NCI-H510A treated with DMSO at 0.1 percent for 48 hours (cell line): ENCODE results near the gene ABCB9.
"Not testable (repeated sequence)": the region's sequence is repeated elsewhere in the genome, so short reads cannot be mapped to it uniquely, and the experiment has no call there.

Source experiments
- DNase-seq: peaks from one replicate; lab custom pipeline; 2025; lab: John Stamatoyannopoulos, UW

The ABCB9 gene

GRCh38 chr12:122963941-122964265, 2.4 kb downstream of the ABCB9 start:
- DNase-seq, result no peak

- no peak for DNase-seq
These were observed 4.5 kb downstream of the ABCB9 start for GRCh38 chr12:122961531-122962329.

GRCh38 chr12:122960193-122960569, 6.1 kb downstream of the ABCB9 start:
- DNase-seq, result no peak

GRCh38 chr12:122959566-122960192, 6.6 kb downstream of the ABCB9 start:
- no peak for DNase-seq

- no peak for DNase-seq
These were observed 7.9 kb downstream of the ABCB9 start for GRCh38 chr12:122958198-122958888.

GRCh38 chr12:122956035-122956434, 10.2 kb downstream of the ABCB9 start:
- no peak for DNase-seq

GRCh38 chr12:122955156-122955555, 11.1 kb downstream of the ABCB9 start:
- no peak for DNase-seq

- peak; percentile 67 for DNase-seq
These were observed 14.0 kb downstream of the ABCB9 start for GRCh38 chr12:122951979-122952892.

GRCh38 chr12:122951406-122951805, 14.9 kb downstream of the ABCB9 start:
- DNase-seq, result no peak

- no peak for DNase-seq
These were observed 16.2 kb downstream of the ABCB9 start for GRCh38 chr12:122949816-122950675.

- DNase-seq, result no peak
These were observed 16.9 kb downstream of the ABCB9 start for GRCh38 chr12:122949405-122949804.

- no peak for DNase-seq
These were observed 17.7 kb downstream of the ABCB9 start for GRCh38 chr12:122948605-122949004.

GRCh38 chr12:122947352-122947792, 18.9 kb downstream of the ABCB9 start:
- no peak for DNase-seq

GRCh38 chr12:122946690-122947341, 19.4 kb downstream of the ABCB9 start:
- no peak for DNase-seq

- DNase-seq, result no peak
These were observed 21.4 kb downstream of the ABCB9 start for GRCh38 chr12:122944605-122945592.

GRCh38 chr12:122943196-122943595, 23.1 kb downstream of the ABCB9 start:
- DNase-seq, result no peak

GRCh38 chr12:122942637-122943036, 23.6 kb downstream of the ABCB9 start:
- no peak for DNase-seq

- DNase-seq, result not testable (repeated sequence)
These were observed 24.9 kb downstream of the ABCB9 start for GRCh38 chr12:122941351-122941750.

- DNase-seq, result no peak
These were observed 27.1 kb downstream of the ABCB9 start for GRCh38 chr12:122939125-122939524.
